ENCODE measurements around the gene LAMTOR2. TPM values are rescaled to one million over a fixed set of nuclear protein-coding genes. Genes with fewer than 3 reads are reported as not detected.
"Not testable (repeated sequence)": the region's sequence is repeated elsewhere in the genome, so short reads cannot be mapped to it uniquely, and the experiment has no call there.

The LAMTOR2 gene
- polyA plus RNA-seq, 1 donor (not counting 4 experiments of a cell fraction or from before 2014, with no cell fraction given) = 67.5 TPM

DNA sequence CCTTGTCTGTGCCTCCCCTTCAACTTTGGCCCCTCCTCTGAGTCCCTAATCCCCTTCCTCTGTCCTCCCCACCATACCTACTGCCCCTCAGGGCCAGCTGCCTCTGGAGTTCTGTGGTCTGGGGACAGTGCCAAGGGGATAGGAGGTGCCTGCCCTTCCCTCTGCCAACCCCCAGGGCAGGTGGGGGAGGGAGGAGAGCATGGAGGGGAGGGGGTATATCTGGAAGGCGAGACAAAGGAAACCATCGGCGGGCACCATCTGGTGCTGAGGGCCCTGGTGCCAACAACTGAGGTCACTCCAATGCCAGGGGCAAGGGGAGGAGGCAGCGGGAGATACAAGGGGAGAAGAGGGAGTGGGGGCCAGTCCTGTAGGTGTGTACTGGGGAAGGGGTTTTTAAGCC is 16.0 kb downstream of the LAMTOR2 start:
- no peak for DNase-seq (ENCODE audit: low read depth, low spot score)
- H2AFZ ChIP-seq (ENCODE audit: control insufficient read depth, low read length) = no peak overlapping the region
- no peaks in the 10 kb centered on the region for H3K9me1 ChIP-seq (ENCODE audit: control insufficient read depth, extremely low read depth, insufficient read depth, low read length)
- H3K4me3 ChIP-seq (ENCODE audit: control insufficient read depth in 2 of 3, extremely low read depth in 1 of 3, insufficient read depth in 2 of 3, low read depth in 1 of 3, low read length in 3 of 3) = no peak overlapping the region
- H3K27me3 ChIP-seq (ENCODE audit: control insufficient read depth, extremely low read depth, insufficient read depth, low read length) = no peaks in the 10 kb centered on the region
- FAIRE-seq = no peak
- TF ChIP-seq, protein P1, sequence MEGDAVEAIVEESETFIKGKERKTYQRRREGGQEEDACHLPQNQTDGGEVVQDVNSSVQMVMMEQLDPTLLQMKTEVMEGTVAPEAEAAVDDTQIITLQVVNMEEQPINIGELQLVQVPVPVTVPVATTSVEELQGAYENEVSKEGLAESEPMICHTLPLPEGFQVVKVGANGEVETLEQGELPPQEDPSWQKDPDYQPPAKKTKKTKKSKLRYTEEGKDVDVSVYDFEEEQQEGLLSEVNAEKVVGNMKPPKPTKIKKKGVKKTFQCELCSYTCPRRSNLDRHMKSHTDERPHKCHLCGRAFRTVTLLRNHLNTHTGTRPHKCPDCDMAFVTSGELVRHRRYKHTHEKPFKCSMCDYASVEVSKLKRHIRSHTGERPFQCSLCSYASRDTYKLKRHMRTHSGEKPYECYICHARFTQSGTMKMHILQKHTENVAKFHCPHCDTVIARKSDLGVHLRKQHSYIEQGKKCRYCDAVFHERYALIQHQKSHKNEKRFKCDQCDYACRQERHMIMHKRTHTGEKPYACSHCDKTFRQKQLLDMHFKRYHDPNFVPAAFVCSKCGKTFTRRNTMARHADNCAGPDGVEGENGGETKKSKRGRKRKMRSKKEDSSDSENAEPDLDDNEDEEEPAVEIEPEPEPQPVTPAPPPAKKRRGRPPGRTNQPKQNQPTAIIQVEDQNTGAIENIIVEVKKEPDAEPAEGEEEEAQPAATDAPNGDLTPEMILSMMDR (optimal IDR thresholded peaks at IDR 0.05 in 1 of 3, IDR thresholded peaks at IDR 0.05 in 1 of 3, conservative IDR thresholded peaks at IDR 0.05 in 1 of 3; ENCODE audit: extremely low read depth in 1 of 3, insufficient read depth in 2 of 3, low read length in 3 of 3) = no peak
- no peak for TF ChIP-seq EZH2 (IDR thresholded peaks at IDR 0.05; ENCODE audit: low read length)
- no peak overlapping the region for H3K9ac ChIP-seq (ENCODE audit: control insufficient read depth, extremely low read depth, insufficient read depth, low read length)
- no peak overlapping the region for H3K27ac ChIP-seq (ENCODE audit: control insufficient read depth, insufficient read depth, low read length)
- H3K4me2 ChIP-seq (ENCODE audit: control insufficient read depth, extremely low read depth, insufficient read depth, low read depth, low read length) = no peak overlapping the region
- no peaks in the 10 kb centered on the region for H4K20me1 ChIP-seq (ENCODE audit: control insufficient read depth, extremely low read depth, insufficient read depth, low read length)
- H3K79me2 ChIP-seq (ENCODE audit: control insufficient read depth, insufficient read depth, low read length) = no peaks in the 10 kb centered on the region
- no peaks in the 10 kb centered on the region for H3K9me3 ChIP-seq (ENCODE audit: control insufficient read depth, low read depth, low read length)
- H3K36me3 ChIP-seq (ENCODE audit: control insufficient read depth in 2 of 2, extremely low read depth in 1 of 2, insufficient read depth in 2 of 2, low read length in 2 of 2) = peaks cover 23 to 26% of the 10 kb centered on the region in 2 experiments
- dilution Hi-C loops (cut with MboI; ENCODE audit: extremely low pct_ligation_motif_present, low sequenced_read_pairs) = no loop called here
- H3K4me1 ChIP-seq (ENCODE audit: control insufficient read depth, extremely low read depth, insufficient read depth, low read length) = no peaks in the 10 kb centered on the region

- H3K4me1 ChIP-seq (ENCODE audit: control insufficient read depth, extremely low read depth, insufficient read depth, low read length); H3K9me3 ChIP-seq (ENCODE audit: control insufficient read depth, low read depth, low read length); H2AFZ ChIP-seq (ENCODE audit: control insufficient read depth, low read length); H3K27ac ChIP-seq (ENCODE audit: control insufficient read depth, insufficient read depth, low read length); FAIRE-seq; dilution Hi-C loops (cut with MboI; ENCODE audit: extremely low pct_ligation_motif_present, low sequenced_read_pairs); H3K9ac ChIP-seq (ENCODE audit: control insufficient read depth, extremely low read depth, insufficient read depth, low read length); H3K9me1 ChIP-seq (ENCODE audit: control insufficient read depth, extremely low read depth, insufficient read depth, low read length); H3K27me3 ChIP-seq (ENCODE audit: control insufficient read depth, extremely low read depth, insufficient read depth, low read length); H3K4me3 ChIP-seq (ENCODE audit: control insufficient read depth in 2 of 3, extremely low read depth in 1 of 3, insufficient read depth in 2 of 3, low read depth in 1 of 3, low read length in 3 of 3); H3K79me2 ChIP-seq (ENCODE audit: control insufficient read depth, insufficient read depth, low read length); DNase-seq (ENCODE audit: low read depth, low spot score); H3K4me2 ChIP-seq (ENCODE audit: control insufficient read depth, extremely low read depth, insufficient read depth, low read depth, low read length); H4K20me1 ChIP-seq (ENCODE audit: control insufficient read depth, extremely low read depth, insufficient read depth, low read length): not testable (repeated sequence)
- H3K36me3 ChIP-seq (ENCODE audit: control insufficient read depth in 2 of 2, extremely low read depth in 1 of 2, insufficient read depth in 2 of 2, low read length in 2 of 2) = peaks cover 23 to 26% of the 10 kb centered on the region in 2 experiments
Measured at GRCh38 chr1:156071332-156071816, 16.8 kb downstream of the LAMTOR2 start.

- dilution Hi-C loops (cut with MboI; ENCODE audit: extremely low pct_ligation_motif_present, low sequenced_read_pairs) = no loop called here
- peaks cover 22 to 23% of the 10 kb centered on the region in 2 experiments for H3K36me3 ChIP-seq (ENCODE audit: control insufficient read depth in 2 of 2, extremely low read depth in 1 of 2, insufficient read depth in 2 of 2, low read length in 2 of 2)
Measured at GRCh38 chr1:156072251-156072650, 17.7 kb downstream of the LAMTOR2 start.

More at GRCh38 chr1:156072251-156072650, 17.7 kb downstream of the LAMTOR2 start:
- Histone ChIP-seq H3K9me3 (ENCODE audit: control insufficient read depth, low read depth, low read length) (no peaks in the 10 kb centered on the region), H3K9me1 (ENCODE audit: control insufficient read depth, extremely low read depth, insufficient read depth, low read length) (no peaks in the 10 kb centered on the region), H4K20me1 (ENCODE audit: control insufficient read depth, extremely low read depth, insufficient read depth, low read length) (no peaks in the 10 kb centered on the region), H3K4me2 (ENCODE audit: control insufficient read depth, extremely low read depth, insufficient read depth, low read depth, low read length) (no peak overlapping the region), H3K27me3 (ENCODE audit: control insufficient read depth, extremely low read depth, insufficient read depth, low read length) (no peaks in the 10 kb centered on the region), H2AFZ (ENCODE audit: control insufficient read depth, low read length) (no peak overlapping the region), H3K27ac (ENCODE audit: control insufficient read depth, insufficient read depth, low read length) (no peak overlapping the region), H3K9ac (ENCODE audit: control insufficient read depth, extremely low read depth, insufficient read depth, low read length) (no peak overlapping the region), H3K79me2 (ENCODE audit: control insufficient read depth, insufficient read depth, low read length) (no peaks in the 10 kb centered on the region), H3K4me3 (ENCODE audit: control insufficient read depth in 2 of 3, extremely low read depth in 1 of 3, insufficient read depth in 2 of 3, low read depth in 1 of 3, low read length in 3 of 3) (no peak overlapping the region), H3K4me1 (ENCODE audit: control insufficient read depth, extremely low read depth, insufficient read depth, low read length) (no peaks in the 10 kb centered on the region)
- DNase-seq (ENCODE audit: low read depth, low spot score) (no peak), FAIRE-seq (no peak)
- TF ChIP-seq EZH2 (IDR thresholded peaks at IDR 0.05; ENCODE audit: low read length) = no peak
- TF ChIP-seq, protein P1 (optimal IDR thresholded peaks at IDR 0.05 in 1 of 3, IDR thresholded peaks at IDR 0.05 in 1 of 3, conservative IDR thresholded peaks at IDR 0.05 in 1 of 3; ENCODE audit: extremely low read depth in 1 of 3, insufficient read depth in 2 of 3, low read length in 3 of 3) = no peak

All from keratinocyte (primary cell).